SU-DHL-6 (cell line): ENCODE results near the gene VPS37C.

Source experiments
- H2AFZ ChIP-seq: fragments of 200-600 bp; sonication (generic); 2 replicates; pipeline ENCODE4 v1.6.1; 2014; ENCODE audit warnings: low read depth, mild to moderate bottlenecking, moderate library complexity, mixed read lengths, antibody characterized with exemption, low read length; ENCODE audit not compliant: severe bottlenecking
- H3F3A ChIP-seq: fragments of 200-600 bp; shearing (Covaris generic); 2 replicates; pipeline ENCODE4 v1.6.0; 2016; ENCODE audit warnings: antibody characterized with exemption, mild to moderate bottlenecking; ENCODE audit not compliant: insufficient read depth
- H3K27ac ChIP-seq: fragments of 200-600 bp; sonication (generic); 2 replicates; pipeline ENCODE4 v1.5.1; 2016; ENCODE audit warnings: low read depth, mild to moderate bottlenecking, low read length, moderate library complexity, mixed read lengths
- H3K27me3 ChIP-seq: fragments of 200-600 bp; sonication (generic), shearing (Covaris generic); 2 replicates; pipeline ENCODE4 v1.6.0; 2014; ENCODE audit warnings: mild to moderate bottlenecking, low read length
- H3K36me3 ChIP-seq: fragments of 200-600 bp; sonication (generic); 2 replicates; pipeline ENCODE4 v1.6.1; 2014; ENCODE audit warnings: mild to moderate bottlenecking, low read length, mixed read lengths
- H3K4me2 ChIP-seq: fragments of 300-600, 200-600 bp; shearing (Covaris generic), sonication (generic); 2 replicates; pipeline ENCODE4 v1.6.0; 2014; ENCODE audit warnings: low read length, low read depth, mild to moderate bottlenecking; ENCODE audit not compliant: poor library complexity, severe bottlenecking
- H3K4me3 ChIP-seq: fragments of 200-600 bp; sonication (generic); 2 replicates; pipeline ENCODE4 v1.5.1; 2014; ENCODE audit warnings: antibody characterized with exemption, low read length, mild to moderate bottlenecking, mixed read lengths; ENCODE audit not compliant: insufficient read depth, poor library complexity, severe bottlenecking
- H3K79me2 ChIP-seq: fragments of 200-600 bp; sonication (generic); 2 replicates; pipeline ENCODE4 v1.6.1; 2014; ENCODE audit warnings: mild to moderate bottlenecking, low read length, moderate library complexity; ENCODE audit not compliant: insufficient read depth
- H3K9ac ChIP-seq: fragments of 200-600 bp; sonication (generic); 2 replicates; pipeline ENCODE4 v1.7.0; 2014; ENCODE audit warnings: mild to moderate bottlenecking, low read length
- H3K9me2 ChIP-seq: fragments of 200-600 bp; sonication (generic); replicated peaks from 2 replicates; pipeline ENCODE4 v1.6.1; 2014; ENCODE audit warnings: low read length; ENCODE audit not compliant: insufficient read depth
- H3K9me3 ChIP-seq: fragments of 200-600 bp; sonication (generic); 2 replicates; pipeline ENCODE4 v1.6.1; 2014; ENCODE audit warnings: low read length, mixed read lengths; ENCODE audit not compliant: insufficient read depth
- H4K20me1 ChIP-seq: fragments of 200-600 bp; sonication (generic); 2 replicates; pipeline ENCODE4 v1.6.1; 2014; ENCODE audit warnings: low read depth, mild to moderate bottlenecking, antibody characterized with exemption, low read length, moderate library complexity, mixed read lengths
- EZH2phosphoT487 ChIP-seq: fragments of 200-600 bp; sonication (generic), shearing (Covaris generic); conservative IDR thresholded peaks from 2 replicates; pipeline ENCODE4 v1.6.1; 2018; ENCODE audit warnings: mild to moderate bottlenecking, antibody characterized with exemption, low read length, moderate library complexity, mixed read lengths
- TF ChIP-seq, protein P1 (sequence below): fragments of 200-600 bp; sonication (generic); IDR thresholded peaks from one replicate; pipeline ENCODE4 v1.5.1; 2017; ENCODE audit warnings: antibody characterized with exemption, mild to moderate bottlenecking, low read length, moderate library complexity; ENCODE audit not compliant: insufficient read depth, poor library complexity, severe bottlenecking

The VPS37C gene

GRCh38 chr11:61115498-61116224 is 45.6 kb downstream of the VPS37C start:
- no peak overlapping the region for H3K9ac ChIP-seq
- H3K4me3 ChIP-seq, result no peak overlapping the region
- no peaks in the 10 kb centered on the region for H3F3A ChIP-seq
- H3K36me3 ChIP-seq, result no peaks in the 10 kb centered on the region
- H3K27ac ChIP-seq, result no peak overlapping the region
- H3K79me2 ChIP-seq, result no peaks in the 10 kb centered on the region
- TF ChIP-seq, protein P1, sequence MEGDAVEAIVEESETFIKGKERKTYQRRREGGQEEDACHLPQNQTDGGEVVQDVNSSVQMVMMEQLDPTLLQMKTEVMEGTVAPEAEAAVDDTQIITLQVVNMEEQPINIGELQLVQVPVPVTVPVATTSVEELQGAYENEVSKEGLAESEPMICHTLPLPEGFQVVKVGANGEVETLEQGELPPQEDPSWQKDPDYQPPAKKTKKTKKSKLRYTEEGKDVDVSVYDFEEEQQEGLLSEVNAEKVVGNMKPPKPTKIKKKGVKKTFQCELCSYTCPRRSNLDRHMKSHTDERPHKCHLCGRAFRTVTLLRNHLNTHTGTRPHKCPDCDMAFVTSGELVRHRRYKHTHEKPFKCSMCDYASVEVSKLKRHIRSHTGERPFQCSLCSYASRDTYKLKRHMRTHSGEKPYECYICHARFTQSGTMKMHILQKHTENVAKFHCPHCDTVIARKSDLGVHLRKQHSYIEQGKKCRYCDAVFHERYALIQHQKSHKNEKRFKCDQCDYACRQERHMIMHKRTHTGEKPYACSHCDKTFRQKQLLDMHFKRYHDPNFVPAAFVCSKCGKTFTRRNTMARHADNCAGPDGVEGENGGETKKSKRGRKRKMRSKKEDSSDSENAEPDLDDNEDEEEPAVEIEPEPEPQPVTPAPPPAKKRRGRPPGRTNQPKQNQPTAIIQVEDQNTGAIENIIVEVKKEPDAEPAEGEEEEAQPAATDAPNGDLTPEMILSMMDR, result no peak
- no peak for TF ChIP-seq EZH2phosphoT487
- no peak overlapping the region for H3K4me2 ChIP-seq
- H3K9me2 ChIP-seq, result no peaks in the 10 kb centered on the region
- H3K27me3 ChIP-seq, result no peaks in the 10 kb centered on the region
- no peaks in the 10 kb centered on the region for H3K9me3 ChIP-seq
- H2AFZ ChIP-seq, result no peak overlapping the region
- no peaks in the 10 kb centered on the region for H4K20me1 ChIP-seq

DNA sequence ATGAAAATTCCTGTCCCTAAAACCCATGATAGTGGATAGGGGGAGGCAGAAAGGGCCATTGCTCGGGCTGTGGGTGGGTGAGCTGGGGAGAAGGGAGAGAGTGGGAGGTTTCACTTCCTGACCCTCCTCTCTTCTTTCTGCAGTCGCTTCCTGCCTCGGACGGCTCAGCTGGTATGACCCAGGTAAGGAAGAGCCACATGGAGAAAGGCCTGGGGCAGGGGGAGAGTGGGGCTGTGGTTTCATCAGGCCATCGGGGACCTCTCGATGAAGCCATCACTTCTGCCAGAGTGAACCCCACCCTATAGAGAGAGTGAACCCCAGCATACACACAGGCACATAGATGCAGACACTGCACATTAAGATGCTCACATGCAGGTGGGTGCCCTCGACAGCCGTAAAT is 46.3 kb downstream of the VPS37C start:
- no peaks in the 10 kb centered on the region for H3K9me3 ChIP-seq

DNA sequence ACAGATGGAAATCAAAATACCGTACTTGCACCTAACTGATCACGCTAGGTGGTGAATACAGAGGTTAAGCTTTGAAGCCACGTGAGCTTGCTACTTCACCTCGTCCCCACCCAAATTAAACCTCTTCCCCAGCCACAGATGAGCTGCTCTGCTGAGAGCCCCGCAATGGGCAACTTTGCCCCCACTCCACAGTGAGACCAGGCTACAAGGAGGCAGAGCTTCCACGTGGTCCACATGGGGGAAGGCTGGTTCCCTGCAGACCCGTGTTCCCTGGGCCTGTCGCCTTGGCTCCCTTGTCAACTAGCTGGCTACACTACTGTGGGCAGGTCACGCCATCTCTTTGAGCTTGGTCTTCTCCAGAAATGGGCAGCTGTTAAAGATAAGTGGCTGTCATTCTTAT is 48.0 kb downstream of the VPS37C start:
- Histone ChIP-seq H3K27me3 (no peaks in the 10 kb centered on the region), H3K36me3 (no peaks in the 10 kb centered on the region), H3K4me3 (no peak overlapping the region), H3K79me2 (no peaks in the 10 kb centered on the region), H3K9me3 (no peaks in the 10 kb centered on the region), H3K27ac (no peak overlapping the region), H4K20me1 (no peaks in the 10 kb centered on the region), H3K4me2 (no peak overlapping the region), H3K9me2 (no peaks in the 10 kb centered on the region), H2AFZ (no peak overlapping the region), H3K9ac (no peak overlapping the region), H3F3A (no peaks in the 10 kb centered on the region)
- no peak for TF ChIP-seq EZH2phosphoT487
- TF ChIP-seq, protein P1, result no peak

More for the DNA sequence above, 46.3 kb downstream of the VPS37C start:
- no peaks in the 10 kb centered on the region for H3K9me2 ChIP-seq
- H3K27ac ChIP-seq, result no peak overlapping the region
- H4K20me1 ChIP-seq, result no peaks in the 10 kb centered on the region
- TF ChIP-seq, protein P1, result no peak
- no peaks in the 10 kb centered on the region for H3K27me3 ChIP-seq
- no peaks in the 10 kb centered on the region for H3F3A ChIP-seq
- no peak overlapping the region for H3K4me3 ChIP-seq
- no peak overlapping the region for H3K4me2 ChIP-seq
- no peak overlapping the region for H3K9ac ChIP-seq
- H2AFZ ChIP-seq, result no peak overlapping the region
- H3K36me3 ChIP-seq, result no peaks in the 10 kb centered on the region
- no peaks in the 10 kb centered on the region for H3K79me2 ChIP-seq
